ENCODE measurements around the gene CBR4.

CBR4 gene

DNA sequence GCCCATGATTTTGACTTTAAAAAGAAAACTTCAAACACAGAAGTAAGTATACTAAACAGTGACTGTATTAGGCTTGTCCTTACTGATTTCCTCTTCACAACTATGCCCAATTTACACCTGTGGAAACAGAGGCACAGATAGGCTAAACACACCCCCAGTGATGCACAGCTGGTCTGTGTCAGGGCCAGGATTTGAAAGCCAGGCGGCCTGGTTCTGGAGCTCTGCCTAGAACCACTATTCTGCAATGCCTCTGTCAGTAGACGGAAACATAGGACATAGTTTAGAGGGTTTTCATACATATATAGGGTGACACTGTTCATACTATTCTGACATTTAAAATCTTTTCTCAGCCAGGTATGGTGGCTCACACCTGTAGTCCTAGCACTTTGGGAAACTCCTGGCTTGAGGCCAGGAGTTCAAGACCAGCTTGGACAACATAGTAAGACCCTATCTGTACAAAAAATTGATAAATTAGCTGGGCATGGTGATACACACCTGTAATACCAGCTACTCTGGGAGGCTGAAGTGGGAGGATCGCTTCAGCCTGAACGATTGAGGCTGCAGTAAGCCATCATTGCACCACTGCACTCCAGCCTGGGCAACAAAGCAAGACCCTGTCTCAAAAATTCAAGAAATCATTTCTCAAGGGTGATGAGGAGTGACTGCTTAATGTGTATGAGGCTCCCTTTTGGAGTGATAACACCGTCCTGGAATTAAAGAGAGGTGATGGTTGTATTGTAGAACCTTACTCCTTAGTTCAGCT lies 23.0 kb upstream of the CBR4 start:
- no peak for FAIRE-seq

DNA sequence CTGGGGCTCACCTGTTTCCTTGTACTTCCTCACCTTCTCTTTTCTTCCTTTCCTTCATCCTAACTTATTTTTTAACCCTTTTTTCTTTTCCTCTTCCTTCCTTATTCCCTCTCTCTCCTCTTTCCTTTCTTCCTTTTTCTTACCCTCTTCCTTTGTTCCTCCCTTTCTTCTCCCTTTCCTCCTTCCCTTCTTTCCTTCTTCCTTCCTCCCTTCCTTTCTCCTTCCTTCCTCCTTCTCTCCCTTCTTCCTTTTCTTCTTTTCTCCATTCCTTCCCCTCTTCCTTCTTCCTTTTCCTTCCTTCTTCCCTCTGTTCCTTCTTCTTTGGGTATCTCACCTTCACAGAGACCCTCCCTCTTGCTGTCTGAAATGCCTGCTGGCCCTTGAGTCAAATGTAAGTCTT lies 22.1 kb upstream of the CBR4 start:
- no peak for FAIRE-seq

DNA sequence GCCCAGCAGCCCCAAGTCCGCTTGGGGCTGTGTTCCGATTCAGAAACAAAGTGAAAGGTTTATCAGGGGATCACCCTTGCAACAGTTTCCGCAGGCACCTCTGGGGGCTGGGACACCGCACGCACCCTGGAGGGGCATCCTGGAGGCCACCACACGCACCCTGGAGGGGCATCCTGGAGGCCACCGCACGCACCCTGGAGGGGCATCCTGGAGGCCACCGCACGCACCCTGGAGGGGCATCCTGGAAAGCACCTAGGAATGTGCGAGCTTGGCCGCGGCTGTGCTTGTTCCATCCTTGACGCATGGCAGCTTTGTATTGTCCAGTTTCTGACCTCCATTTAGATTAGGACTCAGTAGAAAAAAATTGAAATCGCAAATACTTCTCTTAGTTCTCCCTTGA lies 21.3 kb upstream of the CBR4 start:
- FAIRE-seq = no peak

DNA sequence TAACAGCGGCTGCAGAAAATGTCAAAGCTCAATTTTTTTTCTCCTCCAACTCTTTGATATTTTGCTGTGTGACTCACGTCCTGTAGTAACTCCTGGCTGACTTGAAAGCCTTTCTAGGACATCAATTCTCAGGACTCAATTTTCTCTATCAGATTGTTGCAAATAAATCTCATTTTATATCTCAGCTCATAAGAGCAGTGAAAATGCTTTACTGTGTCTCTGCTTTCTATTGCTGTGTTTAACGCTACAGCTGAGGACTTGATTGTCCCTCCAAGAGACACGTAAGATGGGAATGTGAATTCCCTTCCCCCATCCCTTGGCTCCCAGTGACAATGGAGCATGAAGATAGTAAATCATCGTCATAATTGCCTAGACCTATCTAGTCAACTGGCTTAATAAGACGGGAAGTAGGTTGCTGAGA lies 20.5 kb upstream of the CBR4 start:
- no peak for FAIRE-seq

DNA sequence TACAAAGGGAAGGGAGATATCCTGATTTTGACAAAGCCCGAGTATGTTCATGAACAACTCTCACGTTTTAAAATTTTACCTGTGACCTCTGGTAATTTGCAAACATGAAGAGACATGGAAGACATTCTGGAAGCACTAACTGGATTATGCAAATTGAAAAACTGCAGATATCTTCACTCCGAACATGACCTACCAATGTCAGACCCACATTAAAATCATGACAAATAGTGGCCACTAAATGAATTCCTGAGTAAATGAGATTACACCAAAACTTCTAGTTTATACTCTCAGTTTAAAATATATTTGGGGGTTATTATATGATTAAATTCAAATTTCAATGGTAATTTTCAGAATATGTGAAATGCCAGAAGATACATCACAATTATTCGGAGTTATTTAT lies 19.9 kb upstream of the CBR4 start:
- no peak for FAIRE-seq

DNA sequence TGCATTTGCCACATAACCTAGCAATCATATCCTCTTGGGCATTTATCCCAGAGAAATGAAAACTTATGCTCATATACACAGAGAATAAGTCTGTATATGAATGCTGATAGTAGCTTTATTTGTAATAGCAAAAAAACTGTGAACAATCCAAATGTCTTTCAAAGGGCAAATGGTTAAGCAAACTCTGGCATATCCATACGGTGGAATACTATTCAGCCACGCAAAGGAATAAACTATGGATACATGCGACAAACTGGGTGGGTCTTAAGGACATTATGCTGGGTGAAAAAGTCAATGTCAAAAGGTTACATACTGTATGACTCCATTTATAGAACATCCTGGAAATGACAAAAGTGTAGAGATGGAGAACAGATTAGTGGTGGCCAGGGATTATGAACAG lies 17.6 kb upstream of the CBR4 start:
- no peak for FAIRE-seq

DNA sequence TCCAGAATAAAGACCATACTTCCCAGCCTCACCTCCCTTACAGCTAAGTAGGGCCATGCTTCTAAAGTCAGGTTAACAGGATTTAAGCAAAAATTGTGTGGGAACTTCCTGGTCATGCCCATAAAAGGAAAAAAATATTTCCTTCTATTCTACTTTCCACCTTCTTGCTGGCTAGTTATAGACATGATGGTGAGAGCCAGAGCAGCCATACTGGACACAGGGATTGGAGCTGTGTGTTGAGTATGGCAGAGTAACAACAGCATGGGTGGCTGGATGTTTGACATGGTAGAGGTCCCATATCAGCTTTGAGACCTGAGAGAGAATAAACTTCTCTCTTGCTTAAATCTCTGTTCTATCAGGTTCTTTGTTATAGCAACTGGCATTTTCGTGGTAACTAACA lies 15.1 kb upstream of the CBR4 start:
- FAIRE-seq = no peak

DNA sequence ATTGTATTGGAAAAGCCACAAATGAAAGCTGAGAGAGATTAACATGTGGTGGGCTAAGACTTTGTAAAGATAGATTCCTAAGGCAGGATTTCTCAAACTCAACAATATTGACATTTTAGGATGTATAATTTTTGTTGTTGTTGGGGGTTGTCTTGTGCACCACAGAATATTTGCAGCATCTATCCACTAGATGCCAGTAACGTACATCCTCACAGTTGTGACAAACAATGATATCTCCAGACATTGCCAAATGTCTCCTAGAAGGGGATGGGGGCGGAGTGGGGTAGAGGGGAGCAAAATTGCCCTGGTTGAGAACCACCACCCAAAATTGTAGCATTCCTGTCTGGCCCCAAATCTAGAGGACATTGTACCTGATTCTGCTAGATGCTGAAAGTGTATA lies 14.7 kb upstream of the CBR4 start:
- FAIRE-seq = no peak

DNA sequence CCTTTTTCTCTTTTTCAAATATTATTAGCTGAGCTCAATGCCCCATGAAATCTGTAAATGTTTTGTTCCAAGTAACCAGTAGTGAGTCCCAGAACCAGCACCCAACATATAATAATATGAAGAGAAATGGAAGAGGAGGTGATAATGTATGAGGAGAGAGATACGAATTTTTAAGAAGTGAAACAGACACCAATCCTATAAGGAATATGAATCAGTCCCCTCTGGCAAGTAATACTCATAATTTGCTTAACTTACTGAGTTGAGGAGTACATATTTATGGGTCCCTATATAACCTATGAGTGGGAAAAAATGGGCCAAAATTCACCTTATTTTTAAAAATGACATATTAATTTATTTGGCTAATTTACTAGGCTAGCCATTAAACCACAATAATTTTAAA lies 8.4 kb upstream of the CBR4 start:
- no peak for FAIRE-seq

DNA sequence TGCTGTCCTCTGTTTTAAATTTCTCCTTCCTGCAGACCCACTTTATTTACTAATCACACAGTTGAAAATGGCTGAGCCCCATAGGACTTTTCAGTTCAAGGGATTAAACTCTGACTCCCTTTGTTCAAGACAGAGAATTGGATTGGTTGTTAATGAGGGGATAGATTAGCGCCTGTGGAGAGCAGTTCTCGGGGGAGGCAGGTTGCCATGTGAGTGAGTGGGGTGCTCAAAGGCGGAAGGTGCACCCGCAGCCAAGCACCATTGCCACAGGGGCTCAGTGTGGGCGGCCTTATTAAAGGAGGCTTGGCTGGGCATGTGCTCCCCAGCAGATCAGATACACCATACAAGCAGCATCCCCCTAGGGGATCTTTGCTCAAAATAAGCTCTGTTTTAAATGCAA lies 7.9 kb upstream of the CBR4 start:
- FAIRE-seq = no peak

DNA sequence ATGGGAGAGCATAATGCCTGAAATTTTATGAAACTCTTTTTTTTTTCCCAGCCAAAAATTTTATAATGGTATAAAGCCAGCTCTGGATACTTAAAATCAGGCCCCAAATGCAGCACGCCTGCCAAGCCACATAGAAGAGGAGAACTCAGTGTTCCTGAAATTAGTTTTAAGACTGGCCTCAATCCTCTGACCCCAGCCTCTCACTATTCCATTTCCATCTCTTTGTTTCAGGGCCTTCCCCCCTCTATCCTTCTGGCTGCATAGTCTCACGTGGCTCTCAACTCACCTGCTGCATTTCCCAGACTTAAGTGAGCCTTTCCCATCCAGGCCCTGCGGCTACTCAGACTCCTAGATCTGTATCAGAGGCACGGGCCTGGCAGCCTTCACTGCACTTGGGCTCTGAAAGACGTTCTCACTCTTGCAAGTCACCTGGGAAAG lies 5.2 kb upstream of the CBR4 start:
- FAIRE-seq = no peak

DNA sequence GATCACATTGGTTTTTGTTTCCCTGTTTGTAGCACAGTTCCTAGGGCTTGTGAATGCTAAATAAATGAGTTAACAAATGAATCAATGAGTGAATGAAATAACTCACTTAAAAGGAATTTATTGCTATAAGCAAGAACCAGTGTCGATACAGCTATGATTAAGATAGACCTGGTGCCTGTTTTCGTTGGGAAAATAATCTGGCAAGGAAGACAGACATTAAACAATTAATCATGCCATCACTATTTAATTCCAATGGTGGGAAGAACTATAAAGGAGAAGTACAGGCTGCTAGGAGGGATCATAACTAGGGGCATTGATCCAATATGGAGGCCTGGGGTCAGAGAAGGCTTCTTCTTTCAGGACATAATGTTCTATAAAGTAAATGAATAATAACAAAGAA lies 4.5 kb upstream of the CBR4 start:
- no peak for FAIRE-seq

DNA sequence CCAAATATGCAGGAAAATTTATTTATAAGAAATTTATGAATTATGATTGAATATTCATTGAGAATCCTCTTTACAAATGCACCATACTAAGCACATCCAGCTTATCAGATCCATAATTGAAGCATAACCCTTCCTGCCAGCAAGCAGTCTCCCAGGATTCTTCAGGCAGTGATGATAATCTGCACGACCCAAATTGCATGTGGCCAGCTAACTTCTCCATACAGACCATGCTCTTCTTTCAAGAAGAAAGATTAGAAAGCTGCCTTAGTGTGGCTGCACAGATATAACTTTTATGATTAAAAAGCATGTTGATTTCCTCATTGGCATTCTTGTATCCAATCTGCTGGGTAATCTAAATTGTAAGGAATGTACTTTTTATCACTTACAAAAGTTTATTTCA lies 3.3 kb upstream of the CBR4 start:
- no peak for FAIRE-seq

DNA sequence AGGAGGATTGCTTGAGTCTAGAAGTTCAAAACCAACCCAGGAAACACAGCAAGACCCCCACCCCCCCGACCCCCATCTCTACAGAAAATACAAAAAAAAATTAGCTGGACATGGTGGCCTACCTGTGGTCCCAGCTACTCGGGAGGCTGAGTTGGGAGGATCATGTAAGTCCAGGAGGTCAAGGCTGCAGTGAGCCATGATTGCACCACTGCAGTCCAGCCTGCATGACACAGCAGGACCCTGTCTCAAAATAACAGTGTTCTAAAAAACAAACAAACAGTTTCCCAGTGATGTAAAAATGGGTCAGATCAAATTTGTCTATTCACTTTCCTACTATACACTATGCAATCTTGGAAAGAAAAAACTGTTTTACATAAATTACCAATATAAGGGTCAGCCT lies 2.0 kb upstream of the CBR4 start:
- FAIRE-seq = no peak

DNA sequence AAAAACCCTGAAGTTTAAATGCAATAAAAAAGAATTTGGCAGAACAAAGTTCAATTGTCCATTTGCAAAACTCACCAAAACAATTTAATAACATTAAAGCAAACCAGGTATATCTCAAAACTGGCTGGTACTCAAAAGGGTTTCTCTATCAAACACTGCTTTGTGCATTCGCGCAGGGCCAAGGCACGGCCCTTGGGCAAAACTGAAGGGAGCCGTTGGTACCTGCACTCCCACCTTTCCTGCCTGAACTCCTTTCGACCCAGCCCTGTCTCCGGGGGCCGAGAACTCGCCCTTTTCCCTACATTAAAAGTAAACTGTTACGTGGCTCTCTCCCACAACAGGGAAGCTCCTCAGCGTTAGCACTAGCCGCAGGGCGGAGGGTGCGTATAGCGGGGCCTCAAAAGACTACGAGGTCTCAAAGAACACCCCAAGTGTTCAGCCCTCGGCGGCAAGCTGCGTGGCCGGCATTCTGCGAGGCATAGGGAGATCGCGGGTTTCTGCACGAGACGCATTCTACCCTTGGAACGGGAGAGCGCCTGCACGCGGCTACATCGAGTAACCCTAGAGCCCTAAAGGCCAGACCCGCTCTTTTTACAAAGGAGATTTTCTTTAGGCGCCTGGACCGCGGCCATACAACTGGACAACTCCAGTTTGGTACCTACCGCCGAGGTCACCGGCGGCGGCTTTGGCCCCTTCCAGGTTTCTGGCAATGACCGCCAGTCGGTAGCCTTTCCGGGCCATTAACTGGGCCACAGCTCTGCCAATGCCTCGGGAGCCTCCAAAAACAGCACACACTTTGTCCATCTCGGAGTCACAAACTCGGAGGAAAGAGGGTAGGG lies 550 bp downstream of the CBR4 start:
- FAIRE-seq = no peak

DNA sequence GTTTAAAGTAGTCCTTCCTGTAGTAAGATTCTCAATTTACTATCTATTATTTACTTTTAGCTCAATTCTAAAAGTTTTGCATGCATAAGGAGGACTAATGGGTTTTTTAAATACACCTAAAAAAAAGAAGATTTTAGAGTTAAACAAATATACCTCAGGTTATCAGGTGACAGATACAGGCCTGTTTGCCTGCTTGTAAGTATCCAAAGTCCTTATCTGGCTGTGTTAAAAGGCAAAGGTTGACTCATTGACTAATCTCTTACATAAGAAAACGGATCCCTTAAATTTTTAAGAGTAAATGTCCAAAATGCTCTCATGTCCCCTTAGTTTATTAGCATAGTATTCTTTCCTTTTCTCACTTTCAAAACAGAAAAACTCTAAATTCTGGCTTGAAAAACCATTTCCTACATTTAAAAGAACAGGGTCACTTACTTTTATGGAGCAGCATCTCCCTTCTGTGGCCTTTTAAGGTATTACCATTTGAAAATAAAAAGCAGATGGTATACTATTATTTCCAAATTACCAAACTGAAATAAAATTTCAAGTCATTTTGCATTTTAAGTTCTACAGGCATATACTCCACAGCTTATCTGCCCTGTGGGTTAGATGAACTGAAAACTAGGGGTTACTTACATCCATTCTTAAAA lies 4.5 kb downstream of the CBR4 start:
- FAIRE-seq = peak; percentile 76

DNA sequence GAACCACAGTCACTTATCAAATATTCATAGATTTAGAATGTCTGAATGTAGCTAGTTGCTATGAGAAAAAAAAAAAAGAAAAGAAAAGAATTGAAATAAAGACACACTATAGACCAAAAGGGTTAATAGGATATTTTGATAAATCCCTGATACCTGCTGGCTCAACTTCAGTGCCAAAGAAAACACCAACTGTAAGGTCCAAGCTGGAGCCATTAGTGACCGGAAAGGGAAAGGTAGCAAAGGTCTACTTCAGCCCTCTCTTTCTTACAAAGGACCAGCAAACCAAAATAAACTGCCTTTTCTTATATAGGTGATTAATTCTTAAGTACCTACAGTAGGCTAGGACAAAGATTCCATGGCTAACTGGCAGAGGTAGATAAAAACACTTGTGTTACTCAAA lies 9.7 kb downstream of the CBR4 start:
- FAIRE-seq = no peak

DNA sequence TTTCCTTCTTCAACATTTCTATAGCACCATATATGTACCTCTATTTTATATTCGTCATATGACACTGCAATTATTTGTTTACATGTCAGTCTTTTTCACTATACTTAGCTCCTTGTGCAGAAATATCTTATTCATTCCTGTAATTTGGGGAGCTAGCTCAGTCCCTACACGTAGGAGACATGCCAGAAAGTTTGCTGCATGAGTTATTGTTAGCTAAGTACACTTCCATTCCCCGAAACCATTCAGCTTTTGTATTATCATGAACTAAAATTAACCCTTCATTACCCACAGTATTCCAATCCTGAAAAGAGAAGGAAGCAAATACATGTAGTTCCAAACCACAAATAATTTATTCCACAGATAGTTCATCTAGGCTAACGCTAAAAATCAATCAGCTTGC lies 10.2 kb downstream of the CBR4 start:
- FAIRE-seq = no peak

DNA sequence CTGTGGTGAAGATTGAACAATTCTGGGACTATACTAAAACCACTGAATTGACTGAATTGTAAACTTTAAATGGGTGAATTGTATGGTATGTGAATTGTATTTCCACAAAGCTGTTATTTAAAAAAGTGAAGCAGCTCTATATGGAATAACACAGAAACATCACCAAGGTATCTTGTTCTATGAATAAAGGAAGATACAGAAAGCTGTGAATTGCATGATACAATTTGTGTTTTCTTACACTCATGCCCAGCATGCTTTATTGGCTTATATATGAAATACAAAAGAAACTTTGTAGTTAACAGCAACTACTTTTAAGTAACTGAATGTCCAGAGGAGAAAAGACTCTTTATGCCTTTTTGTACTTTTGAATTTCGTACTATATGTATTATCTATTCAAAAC lies 11.5 kb downstream of the CBR4 start:
- FAIRE-seq = no peak

DNA sequence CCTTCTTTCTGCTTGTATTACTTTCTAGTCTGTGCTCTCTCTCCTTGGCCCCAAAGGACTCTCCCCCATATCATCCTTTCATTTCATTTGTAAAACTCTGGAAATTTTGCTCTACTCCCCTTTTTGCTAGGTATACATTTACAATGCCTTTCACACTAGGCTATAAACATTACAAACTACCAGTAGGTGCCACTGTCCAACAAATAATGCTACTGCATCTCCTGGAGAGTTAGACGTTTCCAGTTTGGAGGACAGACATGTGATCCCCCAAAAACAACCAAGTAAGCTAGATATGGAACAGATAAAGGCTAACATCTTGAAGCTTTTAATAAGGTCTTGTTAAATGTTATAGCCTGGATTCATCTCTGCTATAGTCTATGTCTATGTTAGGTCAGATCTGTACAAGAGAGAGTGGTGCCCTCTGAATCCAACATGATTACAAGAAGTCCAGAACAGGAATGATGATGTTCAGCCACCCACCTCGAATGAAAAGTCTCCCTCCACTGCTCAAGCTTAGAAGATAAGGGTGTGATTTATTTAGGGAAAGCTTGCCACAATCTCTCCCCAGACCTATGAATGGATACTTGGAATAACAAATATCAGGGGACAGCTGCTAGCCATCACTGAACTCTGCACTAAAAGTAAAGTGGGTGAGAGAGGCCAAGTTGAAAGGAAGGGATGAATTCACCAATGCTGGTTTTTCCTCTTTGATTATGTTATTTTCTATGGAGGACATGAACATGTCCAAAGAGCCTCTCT lies 14.3 kb downstream of the CBR4 start:
- no peak for FAIRE-seq

DNA sequence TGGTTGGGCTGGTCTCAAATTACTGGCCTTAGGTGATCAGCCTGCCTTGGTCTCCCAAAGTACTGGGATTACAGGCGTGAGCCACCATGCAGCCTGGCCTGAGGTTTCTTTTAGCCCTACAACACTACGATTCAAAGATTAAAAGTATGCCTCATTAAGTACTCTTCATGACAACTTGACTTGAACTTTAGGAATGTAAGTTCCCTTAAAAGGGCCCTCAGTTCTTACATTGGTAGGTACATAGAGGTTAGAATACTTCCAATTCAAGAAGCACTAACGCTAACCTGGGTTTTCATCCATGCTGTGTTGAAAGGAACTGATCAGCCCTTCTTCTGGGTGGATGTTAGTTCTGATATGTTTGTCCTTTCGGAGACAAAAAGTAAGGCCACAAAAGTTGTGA lies 15.1 kb downstream of the CBR4 start:
- FAIRE-seq = no peak

DNA sequence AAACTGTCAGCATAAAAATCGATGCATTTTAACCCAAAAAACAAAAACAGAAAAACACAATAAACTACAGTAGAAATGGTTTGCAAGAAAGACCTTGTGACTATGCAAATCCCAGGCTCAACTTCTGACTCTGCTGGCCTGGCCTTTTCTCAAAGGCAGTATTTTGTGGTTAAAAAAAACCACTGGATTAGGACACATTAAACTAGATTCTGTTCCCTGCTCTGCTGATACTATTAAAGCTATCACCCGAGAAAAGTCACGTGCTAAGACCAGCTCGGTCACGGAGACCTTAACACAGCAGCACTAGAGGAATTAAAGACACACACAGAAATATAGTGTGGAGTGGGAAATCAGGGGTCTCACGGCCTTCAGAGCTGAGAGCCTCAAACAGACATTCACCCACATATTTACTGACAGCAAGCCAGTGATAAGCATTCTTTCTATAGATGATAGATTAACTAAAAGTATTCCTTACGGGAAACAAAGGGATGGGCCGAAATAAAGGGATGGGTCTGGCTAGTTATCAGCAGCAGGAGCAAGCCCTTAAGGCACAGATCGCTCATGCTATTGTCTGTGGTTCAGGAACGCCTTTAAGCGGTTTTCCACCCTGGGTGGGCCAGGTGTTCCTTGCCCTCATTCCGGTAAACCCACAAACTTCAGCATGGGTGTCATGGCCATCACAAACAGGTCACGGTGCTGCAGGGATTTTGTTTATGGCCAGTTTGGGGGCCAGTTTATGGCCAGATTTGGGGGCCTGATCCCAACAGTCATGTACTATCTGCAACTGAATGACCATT lies 16.1 kb downstream of the CBR4 start:
- no peak for FAIRE-seq

All from G401.6 (cell line).